Measurements from ENCODE around the gene ASIP.

DNA sequence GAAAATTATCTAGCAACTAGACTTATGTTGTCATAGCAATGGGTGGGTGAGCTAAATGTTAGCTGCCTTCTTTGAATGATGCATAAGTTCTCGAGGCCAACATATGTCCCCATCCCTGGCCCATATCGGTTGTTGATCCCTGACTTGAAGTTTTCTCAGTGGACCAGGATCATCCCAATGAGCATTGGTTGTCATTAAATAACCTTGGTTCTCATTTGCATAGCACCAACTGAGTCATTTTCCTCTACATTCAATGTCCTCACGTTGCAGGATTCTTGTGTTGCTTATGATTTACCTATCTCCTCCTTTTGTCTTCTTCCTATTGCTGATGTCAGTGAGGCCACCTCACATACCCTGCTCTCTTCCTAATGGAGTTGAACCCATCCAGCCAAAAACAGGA is 74.0 kb downstream of the ASIP start:
- TF ChIP-seq, protein P1, sequence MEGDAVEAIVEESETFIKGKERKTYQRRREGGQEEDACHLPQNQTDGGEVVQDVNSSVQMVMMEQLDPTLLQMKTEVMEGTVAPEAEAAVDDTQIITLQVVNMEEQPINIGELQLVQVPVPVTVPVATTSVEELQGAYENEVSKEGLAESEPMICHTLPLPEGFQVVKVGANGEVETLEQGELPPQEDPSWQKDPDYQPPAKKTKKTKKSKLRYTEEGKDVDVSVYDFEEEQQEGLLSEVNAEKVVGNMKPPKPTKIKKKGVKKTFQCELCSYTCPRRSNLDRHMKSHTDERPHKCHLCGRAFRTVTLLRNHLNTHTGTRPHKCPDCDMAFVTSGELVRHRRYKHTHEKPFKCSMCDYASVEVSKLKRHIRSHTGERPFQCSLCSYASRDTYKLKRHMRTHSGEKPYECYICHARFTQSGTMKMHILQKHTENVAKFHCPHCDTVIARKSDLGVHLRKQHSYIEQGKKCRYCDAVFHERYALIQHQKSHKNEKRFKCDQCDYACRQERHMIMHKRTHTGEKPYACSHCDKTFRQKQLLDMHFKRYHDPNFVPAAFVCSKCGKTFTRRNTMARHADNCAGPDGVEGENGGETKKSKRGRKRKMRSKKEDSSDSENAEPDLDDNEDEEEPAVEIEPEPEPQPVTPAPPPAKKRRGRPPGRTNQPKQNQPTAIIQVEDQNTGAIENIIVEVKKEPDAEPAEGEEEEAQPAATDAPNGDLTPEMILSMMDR (IDR thresholded peaks at IDR 0.05; ENCODE audit: low read depth, low read length, poor library complexity, severe bottlenecking): no peak
- no peak for TF ChIP-seq EZH2phosphoT487 (IDR thresholded peaks at IDR 0.05; ENCODE audit: borderline replicate concordance, low read length)

Measured in DOHH2 (cell line).